SK-N-SH (cell line): ENCODE results near the gene TSSC4. TPM values are rescaled to one million over a fixed set of nuclear protein-coding genes. Genes with fewer than 3 reads are reported as not detected.

ENCODE experiments used
- CTCF ChIA-PET: fragments of 300-600, 350-600 bp; formaldehyde crosslinking; extraction: SDS; loops from one replicate; lab custom pipeline; 2021; lab: Yijun Ruan, JAX
- POLR2A ChIA-PET: fragments of 350-600 bp; sonication (Branson Sonifier 250); formaldehyde crosslinking; extraction: SDS; loops from one replicate; lab custom pipeline; 2020; ENCODE audit warnings: antibody characterized with exemption, inconsistent platforms; lab: Yijun Ruan, JAX
- DNase-seq: peaks from one replicate; pipeline ENCODE4 v3.0.0; 2012
- H2AFZ ChIP-seq: fragments of 200-600 bp; sonication (generic); 2 replicates; pipeline ENCODE4 v1.8.1; 2016; ENCODE audit warnings: antibody characterized with exemption, mild to moderate bottlenecking, low read depth
- H3F3A ChIP-seq: fragments of 200-600 bp; sonication (generic); replicated peaks from 2 replicates; pipeline ENCODE3; 2016; ENCODE audit warnings: antibody characterized with exemption, mild to moderate bottlenecking; ENCODE audit not compliant: insufficient read depth
- H3K27ac ChIP-seq, 2 experiments: fragments of 200-500 bp in 1 of 2; fragments of 200-600 bp in 1 of 2; sonication (Bioruptor generic) in 1 of 2; sonication (generic), shearing (Covaris generic) in 1 of 2; 2 replicates each; pipeline versions ENCODE4 v1.5.1 to v1.6.1; 2014 to 2016; ENCODE audit warnings: low read depth in 2 of 2, inconsistent platforms in 1 of 2, low read length in 1 of 2, mild to moderate bottlenecking in 1 of 2, mixed read lengths in 1 of 2
- H3K27me3 ChIP-seq: fragments of 200-600 bp; sonication (generic), shearing (Covaris generic); 2 replicates; pipeline ENCODE4 v1.6.1; 2016; ENCODE audit warnings: mixed run types; ENCODE audit not compliant: insufficient read depth
- H3K36me3 ChIP-seq, 2 experiments: fragments of 200-500 bp in 1 of 2; fragments of 200-600 bp in 1 of 2; sonication (Bioruptor generic) in 1 of 2; sonication (generic) in 1 of 2; replicated peaks in 1 of 2; 2 replicates each; pipeline versions ENCODE3 to v1.5.1; 2014 to 2016; ENCODE audit warnings: low read length in 1 of 2, mild to moderate bottlenecking in 1 of 2; ENCODE audit not compliant: insufficient read depth in 2 of 2, control insufficient read depth in 1 of 2
- H3K4me1 ChIP-seq, 2 experiments: fragments of 200-500 bp in 1 of 2; fragments of 200-600 bp in 1 of 2; sonication (Bioruptor generic) in 1 of 2; sonication (generic), shearing (Covaris generic) in 1 of 2; 2 replicates each; pipeline versions ENCODE4 v1.5.1 to v1.6.1; 2014 to 2016; ENCODE audit warnings: low read depth in 1 of 2, low read length in 1 of 2, mixed run types in 1 of 2; ENCODE audit not compliant: insufficient read depth in 2 of 2, control insufficient read depth in 1 of 2
- H3K4me2 ChIP-seq: fragments of 200-600 bp; sonication (generic), shearing (Covaris generic); 2 replicates; pipeline ENCODE4 v1.6.1; 2017; ENCODE audit warnings: mixed run types
- H3K4me3 ChIP-seq, 2 experiments: fragments of 200-500 bp in 1 of 2; fragments of 200-600 bp in 1 of 2; sonication (Bioruptor generic) in 1 of 2; sonication (generic), shearing (Covaris generic) in 1 of 2; 2 replicates each; pipeline versions ENCODE4 v1.5.1 to v1.8.1; 2014 to 2016; ENCODE audit warnings: low read depth in 2 of 2, inconsistent platforms in 1 of 2, low read length in 1 of 2, mild to moderate bottlenecking in 1 of 2, mixed read lengths in 1 of 2, moderate library complexity in 1 of 2
- H3K79me2 ChIP-seq: fragments of 200-600 bp; sonication (generic); 2 replicates; pipeline ENCODE4 v1.8.1; 2017; ENCODE audit warnings: mild to moderate bottlenecking; ENCODE audit not compliant: insufficient read depth
- H3K9ac ChIP-seq: fragments of 200-600 bp; sonication (generic); 2 replicates; pipeline ENCODE4 v1.6.1; 2017; ENCODE audit warnings: mixed run types
- H3K9me2 ChIP-seq: fragments of 200-600 bp; sonication (generic); 2 replicates; pipeline ENCODE4 v1.6.1; 2017; ENCODE audit warnings: mixed run types
- H3K9me3 ChIP-seq: fragments of 200-600 bp; sonication (generic); 2 replicates; pipeline ENCODE4 v1.6.1; 2017; ENCODE audit warnings: mixed run types, mild to moderate bottlenecking, moderate library complexity
- H4K20me1 ChIP-seq: fragments of 200-600 bp; sonication (generic); 2 replicates; pipeline ENCODE4 v1.6.1; 2017; ENCODE audit warnings: mild to moderate bottlenecking, mixed run types; ENCODE audit not compliant: insufficient read depth
- ELF1 ChIP-seq: IDR thresholded peaks from 2 replicates; pipeline ENCODE4 v1.4.0; 2012
- FOXJ3 ChIP-seq: sonication (generic); formaldehyde crosslinking; IDR thresholded peaks from 2 replicates; pipeline ENCODE4 v1.5.1; 2020; ENCODE audit warnings: mild to moderate bottlenecking, missing genetic modification reagents
- FOXM1 ChIP-seq: IDR thresholded peaks from 2 replicates; pipeline ENCODE4 v1.4.0; 2012; ENCODE audit warnings: low read depth, mild to moderate bottlenecking
- GATA2 ChIP-seq: sonication (generic); formaldehyde crosslinking; IDR thresholded peaks from 2 replicates; pipeline ENCODE4 v1.5.0; 2020; ENCODE audit warnings: mild to moderate bottlenecking, missing genetic modification reagents
- MEF2A ChIP-seq: IDR thresholded peaks from 2 replicates; pipeline ENCODE4 v1.4.0; 2012; ENCODE audit warnings: low read depth, borderline replicate concordance
- NRF1 ChIP-seq: IDR thresholded peaks from 2 replicates; pipeline ENCODE4 v1.6.1; 2012; ENCODE audit warnings: low read depth, mild to moderate bottlenecking, low read length
- RCOR1 ChIP-seq: fragments of 150-350 bp; IDR thresholded peaks from 2 replicates; pipeline ENCODE4 v1.6.1; 2017; ENCODE audit warnings: antibody characterized with exemption, low read length
- RFX5 ChIP-seq: IDR thresholded peaks from 2 replicates; pipeline ENCODE4 v1.6.1; 2012; ENCODE audit warnings: mild to moderate bottlenecking, improper control_type of control experiment, low read length
- RXRA ChIP-seq: IDR thresholded peaks from 2 replicates; pipeline ENCODE4 v1.4.0; 2012; ENCODE audit warnings: low read depth, mild to moderate bottlenecking, borderline replicate concordance
- SMC3 ChIP-seq: IDR thresholded peaks from 2 replicates; pipeline ENCODE4 v1.6.1; 2012; ENCODE audit warnings: low read depth, low read length, improper control_type of control experiment
- TCF12 ChIP-seq: IDR thresholded peaks from 2 replicates; pipeline ENCODE4 v1.4.0; 2012
- WGBS: methylation state at CpG from one replicate; pipeline ENCODE4 v1.1.6; 2017; ENCODE audit warnings: low lambda C conversion rate; 5-methylcytosine and 5-hydroxymethylcytosine counted together
- polyA plus RNA-seq, 3 experiments: library from polyadenylated mRNA; depleted of rRNA; stranded (reverse); fragments of >200 nt; gene quantifications; 2 replicates each; pipeline ENCODE4 v1.2.3, GENCODE V29; 2012
- TF ChIP-seq, protein P1 (sequence below): fragments of 150-350 bp; IDR thresholded peaks from 2 replicates; pipeline ENCODE4 v1.6.1; 2016; ENCODE audit warnings: mild to moderate bottlenecking, low read depth, low read length
- TF ChIP-seq, protein P2 (sequence below): IDR thresholded peaks from 2 replicates; pipeline ENCODE4; 2012

TSSC4 gene
- polyA plus RNA-seq, 1 of the 3 experiments (the other 2 are of a cell fraction), result 45.1 TPM

GRCh38 chr11:2393111-2393868 lies 7.3 kb upstream of the TSSC4 start:
- Histone ChIP-seq H4K20me1 (peaks cover 53% of the 10 kb centered on the region), H3K4me2 (no peak overlapping the region), H3K4me1 (peaks cover 0 to 11% of the 10 kb centered on the region in 2 experiments; a peak in 1 of 4 replicates), H3K36me3 (peaks cover 6 to 52% of the 10 kb centered on the region in 2 experiments), H3K27me3 (no peaks in the 10 kb centered on the region), H3K27ac (no peak overlapping the region), H3F3A (no peaks in the 10 kb centered on the region), H3K9me2 (no peaks in the 10 kb centered on the region), H3K9ac (no peak overlapping the region), H3K79me2 (peaks cover 29% of the 10 kb centered on the region), H3K9me3 (no peaks in the 10 kb centered on the region), H3K4me3 (no peak overlapping the region), H2AFZ (no peak overlapping the region)
- WGBS, result 100% methylated on average over 4 of the region's 27 CpGs
- ChIA-PET CTCF (interaction anchor here (1.5 kb wide), 1 partner anchor 27 kb away, joined by 5 read pairs; no protein-coding TSS in a partner anchor), POLR2A (no interaction called here)
- no peak for TF ChIP-seq SMC3
- no peak for TF ChIP-seq ELF1
- TF ChIP-seq, protein P1, sequence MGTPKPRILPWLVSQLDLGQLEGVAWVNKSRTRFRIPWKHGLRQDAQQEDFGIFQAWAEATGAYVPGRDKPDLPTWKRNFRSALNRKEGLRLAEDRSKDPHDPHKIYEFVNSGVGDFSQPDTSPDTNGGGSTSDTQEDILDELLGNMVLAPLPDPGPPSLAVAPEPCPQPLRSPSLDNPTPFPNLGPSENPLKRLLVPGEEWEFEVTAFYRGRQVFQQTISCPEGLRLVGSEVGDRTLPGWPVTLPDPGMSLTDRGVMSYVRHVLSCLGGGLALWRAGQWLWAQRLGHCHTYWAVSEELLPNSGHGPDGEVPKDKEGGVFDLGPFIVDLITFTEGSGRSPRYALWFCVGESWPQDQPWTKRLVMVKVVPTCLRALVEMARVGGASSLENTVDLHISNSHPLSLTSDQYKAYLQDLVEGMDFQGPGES, result no peak
- TF ChIP-seq GATA2 (CRISPR knock-in tag), result no peak
- TF ChIP-seq RXRA, result no peak
- TF ChIP-seq, protein P2, sequence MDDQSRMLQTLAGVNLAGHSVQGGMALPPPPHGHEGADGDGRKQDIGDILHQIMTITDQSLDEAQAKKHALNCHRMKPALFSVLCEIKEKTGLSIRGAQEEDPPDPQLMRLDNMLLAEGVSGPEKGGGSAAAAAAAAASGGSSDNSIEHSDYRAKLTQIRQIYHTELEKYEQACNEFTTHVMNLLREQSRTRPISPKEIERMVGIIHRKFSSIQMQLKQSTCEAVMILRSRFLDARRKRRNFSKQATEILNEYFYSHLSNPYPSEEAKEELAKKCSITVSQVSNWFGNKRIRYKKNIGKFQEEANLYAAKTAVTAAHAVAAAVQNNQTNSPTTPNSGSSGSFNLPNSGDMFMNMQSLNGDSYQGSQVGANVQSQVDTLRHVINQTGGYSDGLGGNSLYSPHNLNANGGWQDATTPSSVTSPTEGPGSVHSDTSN, result no peak
- TF ChIP-seq TCF12, result no peak
- no peak for TF ChIP-seq NRF1
- no peak for TF ChIP-seq RCOR1
- TF ChIP-seq FOXJ3 (CRISPR knock-in tag), result no peak
- TF ChIP-seq RFX5, result no peak
- no peak for TF ChIP-seq MEF2A
- DNase-seq, result no peak

GRCh38 chr11:2393941-2394817 lies 6.4 kb upstream of the TSSC4 start:
- TF ChIP-seq, protein P1, result no peak
- TF ChIP-seq FOXJ3 (CRISPR knock-in tag) (no peak), FOXM1 (no peak), ELF1 (no peak)
- peaks cover 0 to 11% of the 10 kb centered on the region in 2 experiments; a peak in 1 of 4 replicates for H3K4me1 ChIP-seq
- H3K9me3 ChIP-seq, result no peaks in the 10 kb centered on the region
- H3F3A ChIP-seq, result peaks cover 1% of the 10 kb centered on the region
- 93% methylated on average over 9 of the region's 34 CpGs for WGBS
- H3K36me3 ChIP-seq, result peaks cover 8 to 52% of the 10 kb centered on the region in 2 experiments
- H3K27me3 ChIP-seq, result no peaks in the 10 kb centered on the region
- no peak overlapping the region for H3K4me3 ChIP-seq
- no peak overlapping the region for H3K4me2 ChIP-seq
- no peak overlapping the region for H2AFZ ChIP-seq
- H3K27ac ChIP-seq, result no peak overlapping the region
- DNase-seq, result no peak
- CTCF ChIA-PET, result no interaction called here
- peaks cover 26% of the 10 kb centered on the region for H3K79me2 ChIP-seq
- H3K9ac ChIP-seq, result no peak overlapping the region
- POLR2A ChIA-PET, result no interaction called here
- peaks cover 44% of the 10 kb centered on the region for H4K20me1 ChIP-seq
- no peaks in the 10 kb centered on the region for H3K9me2 ChIP-seq
